Uterine smooth muscle cell (primary cell): ENCODE data around the gene ZNF268. TPM values are rescaled to one million over a fixed set of nuclear protein-coding genes. Genes with fewer than 3 reads are reported as not detected.

Experiments used
- total RNA-seq: library from RNA; depleted of rRNA; stranded (reverse); fragments of >200 nt; gene quantifications from 2 replicates; pipeline ENCODE4 v1.2.3, GENCODE V29; 2014

Gene ZNF268
- total RNA-seq = 28.4 and 29.1 TPM in 2 replicates

DNA sequence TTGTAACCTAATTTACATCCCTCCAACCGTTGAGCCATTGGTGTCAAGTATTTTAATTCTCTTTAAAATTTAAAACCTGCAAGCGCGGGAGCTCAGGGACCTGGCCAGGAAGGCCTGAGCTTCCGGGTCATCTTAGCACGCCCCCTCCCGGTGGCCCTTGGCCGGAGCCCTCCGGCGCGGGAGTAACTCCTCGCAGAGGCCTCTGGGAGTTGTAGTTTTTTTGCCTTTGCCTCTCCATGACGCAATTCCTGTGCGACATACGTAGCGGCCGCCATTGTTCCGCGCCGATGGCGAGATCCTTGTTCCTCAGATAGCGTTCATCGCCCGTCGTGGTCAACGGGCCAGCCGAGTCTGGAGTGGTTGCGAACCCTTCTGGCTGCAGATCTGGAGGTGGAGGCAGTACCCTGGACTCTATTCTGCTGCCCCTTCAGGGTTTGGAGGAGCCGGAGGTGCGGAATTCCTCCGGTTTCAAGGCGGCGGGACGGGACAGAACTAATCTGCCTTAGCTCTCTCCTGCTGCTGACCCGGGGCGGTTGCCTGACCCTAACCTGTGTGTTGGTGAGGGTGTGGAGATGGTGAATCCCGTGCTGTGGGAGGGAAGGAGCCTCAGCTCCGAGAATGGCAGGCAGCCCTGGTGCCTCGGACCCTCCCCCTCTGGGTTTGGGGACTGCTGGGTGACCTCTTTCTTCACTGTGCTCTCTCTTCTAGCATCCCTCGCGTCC, at the start of gene ZNF268:
ZNF268 (plus strand) TSS at position 258 of the 722 bp plus-strand sequence. CDS start 503 bp downstream, outside the sequence.

DNA sequence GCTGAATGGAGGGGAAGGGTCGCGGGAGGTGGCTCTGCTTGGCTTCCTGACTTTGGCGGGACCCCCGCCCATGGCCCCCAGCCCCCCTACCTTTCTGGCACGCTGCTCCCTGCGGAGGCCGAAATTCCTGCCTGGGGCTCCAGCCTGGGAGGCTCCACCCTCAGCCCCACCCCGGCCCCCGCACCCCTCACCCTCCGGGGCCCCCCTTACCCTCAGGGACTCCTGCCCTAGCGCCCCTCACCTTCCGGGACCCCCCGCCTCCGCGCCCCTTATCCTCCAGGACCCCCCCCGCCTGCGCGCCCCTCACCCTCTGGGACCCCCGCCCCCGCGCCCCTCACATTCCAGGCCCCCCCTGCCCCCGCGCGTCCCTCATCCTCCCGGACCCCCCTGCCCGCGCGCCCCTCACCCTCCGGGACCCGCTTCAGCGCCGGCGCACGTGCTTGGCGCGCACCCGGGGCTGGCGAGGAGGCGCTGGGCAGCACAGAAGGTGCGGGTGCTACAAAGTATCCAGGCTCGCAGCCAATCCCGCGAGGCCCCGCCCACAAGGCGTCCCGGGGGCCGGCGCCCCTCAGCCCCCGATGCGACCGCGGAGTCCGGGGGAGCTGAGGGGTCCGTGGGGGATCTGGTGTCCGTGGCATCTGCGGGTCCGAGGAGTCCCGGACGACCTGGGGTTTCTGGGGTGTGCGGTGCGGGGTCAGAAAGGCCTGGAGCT, 54.3 kb downstream of the ZNF268 start, which contains the start of gene ANHX:
ANHX (minus strand) TSS at position 477 of the 712 bp plus-strand sequence. CDS start 1,521 bp downstream, outside the sequence.

Other genes starting within 250 kb of the ZNF268 start
- gene ZNF605, start 225.2 kb upstream of the ZNF268 start, total RNA-seq = 13.9 and 15.3 TPM in 2 replicates
- gene ZNF26, start 195.1 kb upstream of the ZNF268 start, total RNA-seq = 12.7 and 15.9 TPM in 2 replicates
- 19.0 and 29.1 TPM in 2 replicates for gene ZNF84, start 144.0 kb upstream of the ZNF268 start, total RNA-seq
- gene ZNF140, start 100.6 kb upstream of the ZNF268 start, total RNA-seq = 15.6 and 20.9 TPM in 2 replicates
- gene ZNF891, start 51.2 kb upstream of the ZNF268 start, total RNA-seq = 1.00 and 1.4 TPM in 2 replicates
- gene ZNF10, start 50.9 kb upstream of the ZNF268 start, total RNA-seq = 5.8 and 7.0 TPM in 2 replicates
- gene ANHX, start 54.4 kb downstream of the ZNF268 start, total RNA-seq = not detected in 2 replicates